GM12878 (cell line): ENCODE data around the gene CHERP. TPM values are rescaled to one million over a fixed set of nuclear protein-coding genes. Genes with fewer than 3 reads are reported as not detected.

Experiments
- BCL3 ChIP-seq: IDR thresholded peaks from 2 replicates; pipeline ENCODE4 v1.6.1; 2011; ENCODE audit warnings: borderline replicate concordance, low read depth, mild to moderate bottlenecking, moderate library complexity, low read length; ENCODE audit not compliant: insufficient read depth, poor library complexity, severe bottlenecking
- HCFC1 ChIP-seq: fragments of 150-350 bp; IDR thresholded peaks from 2 replicates; pipeline ENCODE4 v1.6.1; 2014; ENCODE audit warnings: low read length
- HDAC6 ChIP-seq: fragments of 200-600 bp; sonication (generic); IDR thresholded peaks from one replicate; pipeline ENCODE4 v1.8.0; 2017; ENCODE audit warnings: antibody characterized with exemption; ENCODE audit not compliant: unreplicated experiment
- MEF2B ChIP-seq: fragments of 450-650 bp; IDR thresholded peaks from 2 replicates; pipeline ENCODE4 v1.6.1; 2018; ENCODE audit warnings: mild to moderate bottlenecking, moderate library complexity; ENCODE audit not compliant: partially characterized antibody, poor library complexity, severe bottlenecking
- MYC ChIP-seq: IDR thresholded peaks from 2 replicates; pipeline ENCODE4 v1.6.1; 2011; ENCODE audit warnings: mild to moderate bottlenecking, low read length, moderate library complexity, inconsistent platforms; ENCODE audit not compliant: insufficient read depth, insufficient replicate concordance, insufficient read length, severe bottlenecking
- POLR2AphosphoS5 ChIP-seq: IDR thresholded peaks from 2 replicates; pipeline ENCODE4 v1.6.1; 2011; ENCODE audit warnings: mild to moderate bottlenecking, low read length, inconsistent platforms
- RAD51 ChIP-seq: fragments of 450-650 bp; IDR thresholded peaks from 2 replicates; pipeline ENCODE4 v1.6.1; 2016; ENCODE audit warnings: moderate library complexity, mild to moderate bottlenecking, inconsistent platforms
- SIN3A ChIP-seq: IDR thresholded peaks from 2 replicates; pipeline ENCODE4 v1.6.1; 2012; ENCODE audit warnings: low read depth, low read length, improper control_type of control experiment
- TAF1 ChIP-seq: IDR thresholded peaks from 2 replicates; pipeline ENCODE4 v1.6.1; 2011; ENCODE audit warnings: mild to moderate bottlenecking, low read depth, low read length, borderline replicate concordance
- USF1 ChIP-seq: IDR thresholded peaks from 2 replicates; pipeline ENCODE4 v1.6.1; 2011; ENCODE audit warnings: borderline replicate concordance, low read depth, mild to moderate bottlenecking, moderate library complexity, mixed read lengths, low read length; ENCODE audit not compliant: insufficient read depth; ENCODE audit errors: extremely low read length
- ZNF24 ChIP-seq: fragments of 450-650 bp; IDR thresholded peaks from 2 replicates; pipeline ENCODE4 v1.6.1; 2017; ENCODE audit warnings: antibody characterized with exemption, mild to moderate bottlenecking
- ZZZ3 ChIP-seq: IDR thresholded peaks from 2 replicates; pipeline ENCODE4 v1.6.1; 2011; ENCODE audit warnings: low read depth; ENCODE audit not compliant: control insufficient read depth, insufficient read length
- polyA plus RNA-seq, 11 experiments: library from polyadenylated mRNA; depleted of rRNA in 4 of 11; unstranded in 6 of 11; stranded (reverse) in 5 of 11; fragments of >200 nt; fragmentation: Nextera tagmentation in 4 of 11; fragmentation: Illumina TruSeq in 1 of 11; extraction: Ambion mirVana in 4 of 11; extraction: Trizol in 1 of 11; gene quantifications; 1 replicate in 1 of 11; 2 replicates in 10 of 11; pipeline versions ENCODE4 v1.2.1 to v1.2.3, GENCODE V29; 2011 to 2016; ENCODE audit warnings: inconsistent platforms in 2 of 11, missing spikeins in 2 of 11, low read depth in 1 of 11
- total RNA-seq, 4 experiments: library from RNA; depleted of rRNA in 3 of 4; stranded (reverse); fragments of >200 nt in 3 of 4; fragmentation: Illumina TruSeq in 1 of 4; extraction: Trizol in 1 of 4; gene quantifications; 2 replicates each; pipeline versions ENCODE4 v1.2.1 to v1.2.3, GENCODE V29; 2013 to 2021

The CHERP gene
- total and polyA plus RNA-seq, 10 of the 15 experiments (the other 5 are each of a cell fraction or from before 2014, with no cell fraction given) = 0.66 to 65.3 (median 12.2) TPM

- TF ChIP-seq USF1 = peak; percentile 16
- TF ChIP-seq SIN3A = peak; percentile 84
- peak; percentile 82 for TF ChIP-seq MYC
- TF ChIP-seq POLR2AphosphoS5 = peak; percentile 95
- no peak for TF ChIP-seq ZNF24
- TF ChIP-seq RAD51 = peak; percentile 66
- no peak for TF ChIP-seq HDAC6
- TF ChIP-seq ZZZ3 = no peak
- TF ChIP-seq TAF1 = peak; percentile 90
- TF ChIP-seq MEF2B = peak; percentile 86
- 0 out of 2 replicates have a peak, but pooled peaks have one; percentile 11 for TF ChIP-seq HCFC1
- peak; percentile 60 for TF ChIP-seq BCL3
Measured at GRCh38 chr19:16587833-16588823, 45.9 kb upstream of the CHERP start (continued).
